CD4-positive, alpha-beta T cell (primary cell): ENCODE measurements around the gene HAUS6. TPM values are rescaled to one million over a fixed set of nuclear protein-coding genes. Genes with fewer than 3 reads are reported as not detected.
"Not testable (repeated sequence)": the region's sequence is repeated elsewhere in the genome, so short reads cannot be mapped to it uniquely, and the experiment has no call there.

Source experiments
- ATAC-seq: fragments of 200-7000 bp; cut with Tn5 transposase; one replicate; pipeline ENCODE4 v1.10.0; 2022; ENCODE audit warnings: mild to moderate bottlenecking; ENCODE audit not compliant: poor library complexity
- CTCF ChIA-PET: fragments of 350-600 bp; sonication (Branson Sonifier 250); formaldehyde crosslinking; loops from one replicate; lab custom pipeline; 2021; ENCODE audit warnings: antibody characterized with exemption, inconsistent platforms; lab: Charles Lee
- POLR2A ChIA-PET: fragments of 350-600 bp; sonication (Branson Sonifier 250); formaldehyde crosslinking; loops from one replicate; lab custom pipeline; 2021; ENCODE audit warnings: antibody characterized with exemption, inconsistent platforms; lab: Charles Lee
- DNase-seq, 14 experiments: peaks; one replicate each; pipeline ENCODE4 v3.0.0-alpha.2; 2013 to 2020; ENCODE audit warnings: mixed read lengths in 2 of 14
- H3K27ac ChIP-seq, 2 donors: one replicate each; pipeline versions ENCODE4 v1.5.1 to v1.7.0; 2013; ENCODE audit warnings: low read length in 2 of 2, low read depth in 1 of 2, mild to moderate bottlenecking in 1 of 2
- H3K27me3 ChIP-seq, 2 experiments: 1 replicate in 1 of 2; 2 replicates in 1 of 2; pipeline versions ENCODE4 v1.6.1 to v1.7.0; 2013; ENCODE audit warnings: low read length in 2 of 2, control low read depth in 1 of 2, mild to moderate bottlenecking in 1 of 2, moderate library complexity in 1 of 2; ENCODE audit not compliant: insufficient read depth in 2 of 2, control insufficient read depth in 1 of 2
- H3K36me3 ChIP-seq: one replicate; pipeline ENCODE4 v1.6.1; 2013; ENCODE audit warnings: low read length, control low read depth; ENCODE audit not compliant: insufficient read depth
- H3K4me1 ChIP-seq: one replicate; pipeline ENCODE4 v1.6.1; 2013; ENCODE audit warnings: low read length, control low read depth; ENCODE audit not compliant: insufficient read depth
- H3K4me3 ChIP-seq: one replicate; pipeline ENCODE4 v1.5.1; 2013; ENCODE audit warnings: mild to moderate bottlenecking, low read length, moderate library complexity
- H3K9me3 ChIP-seq, 2 experiments: 1 replicate in 1 of 2; 2 replicates in 1 of 2; pipeline versions ENCODE4 v1.6.1 to v1.7.0; 2013; ENCODE audit warnings: low read length in 2 of 2, mild to moderate bottlenecking in 2 of 2, control low read depth in 1 of 2, moderate library complexity in 1 of 2; ENCODE audit not compliant: control insufficient read depth in 1 of 2, insufficient read depth in 1 of 2
- H3K27ac Mint-ChIP-seq: one replicate; pipeline ENCODE4 v1.8.0; 2020; ENCODE audit warnings: mixed read lengths
- H3K27me3 Mint-ChIP-seq: one replicate; pipeline ENCODE4 v1.8.0; 2021; ENCODE audit warnings: mixed read lengths
- H3K36me3 Mint-ChIP-seq: one replicate; pipeline ENCODE4 v1.8.0; 2021; ENCODE audit warnings: low read depth, mixed read lengths
- H3K4me1 Mint-ChIP-seq: one replicate; pipeline ENCODE4 v1.8.0; 2021; ENCODE audit warnings: low read depth, mixed read lengths
- H3K4me3 Mint-ChIP-seq: one replicate; pipeline ENCODE4 v1.8.0; 2020; ENCODE audit warnings: mild to moderate bottlenecking, mixed read lengths
- H3K9me3 Mint-ChIP-seq: one replicate; pipeline ENCODE4 v1.8.0; 2020; ENCODE audit warnings: mixed read lengths
- CTCF ChIP-seq: fragments of 200-600 bp; IDR thresholded peaks from one replicate; pipeline ENCODE4 v1.8.0; 2022; ENCODE audit warnings: antibody characterized with exemption, mild to moderate bottlenecking
- intact Hi-C, 2 experiments: fragments of 100-400 bp; cut with DNase I in 1 of 2; cut with micrococcal nuclease in 1 of 2; formaldehyde crosslinking; loops; one replicate each; pipeline versions ENCODE4 v1.15.1 to v1.9.0; 2023 to 2025; cut with DNase I, micrococcal nuclease
- polyA plus RNA-seq, 2 donors: library from polyadenylated mRNA; unstranded; fragments of 120-200 nt; gene quantifications; one replicate each; pipeline ENCODE4 v1.2.1, GENCODE V29; 2013
- total RNA-seq, 174 experiments: library from RNA in 2 of 174; stranded (reverse) in 2 of 174; gene quantifications; one replicate each; pipeline ENCODE4 v1.2.3 and lab custom pipeline; 2021 to 2026

Gene HAUS6
- total RNA-seq (10 to 100 TPM; 14.9 to 17.2 TPM), total RNA-seq (lab: John Stamatoyannopoulos, UW) (27.1 to 157 (median 73.8) reads per million in 172 experiments)
- polyA plus RNA-seq (2013, experiment 1 of 2): 12.2 TPM
- 16.0 TPM for polyA plus RNA-seq (2013, experiment 2 of 2)

DNA sequence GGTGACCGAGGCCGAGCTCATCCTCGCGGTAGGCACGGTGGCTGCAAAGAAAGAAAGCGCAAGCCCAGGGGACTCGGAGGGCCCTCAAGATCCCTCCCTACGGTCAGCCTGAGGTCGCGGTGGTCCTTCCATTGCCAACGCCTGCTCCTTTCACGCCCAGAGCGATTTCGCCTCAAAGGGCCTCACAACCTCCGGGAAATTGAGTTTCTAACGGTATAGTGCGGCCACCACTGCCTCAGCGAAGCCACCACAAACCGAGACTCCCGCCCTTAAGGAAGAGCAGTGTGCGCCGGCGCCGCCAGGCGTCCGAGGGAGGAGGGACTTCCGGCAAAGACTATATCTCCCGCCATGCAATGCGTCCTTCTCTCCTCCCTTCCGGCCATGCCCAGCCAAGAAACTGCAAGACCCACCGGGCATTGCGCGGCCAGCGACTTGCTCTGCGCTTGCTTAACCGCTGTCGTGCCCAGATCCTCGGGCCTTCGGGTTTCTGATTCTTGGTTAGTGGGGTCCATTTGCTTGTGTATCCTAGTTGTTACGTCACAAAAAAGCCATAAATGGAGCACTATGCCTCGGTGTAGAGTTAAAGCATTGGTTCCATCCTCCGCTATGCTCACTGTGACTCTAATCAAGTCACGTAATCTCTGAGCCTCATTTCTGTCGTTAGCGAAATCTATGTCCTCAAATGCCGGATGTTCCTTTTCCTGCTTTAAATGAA lies at the start of gene HAUS6:
TSS of gene HAUS6 (minus strand) at position 274 of the 715 bp plus-strand sequence. CDS start at position 21, 253 bp downstream.
- Histone ChIP-seq H3K27me3 (no peaks in the 10 kb centered on the region), H3K27ac (peak within 1 kb of the TSS; percentile 81 to 85), H3K36me3 (peaks cover 5% of the 10 kb centered on the region), H3K9me3 (no peaks in the 10 kb centered on the region), H3K4me1 (peaks cover 20% of the 10 kb centered on the region), H3K4me3 (peak within 1 kb of the TSS; percentile 85)
- H3K27me3 Mint-ChIP-seq: no peaks in the 10 kb centered on the region
- H3K27ac Mint-ChIP-seq: peak within 1 kb of the TSS; percentile 98
- H3K36me3 Mint-ChIP-seq: peaks cover 24% of the 10 kb centered on the region
- H3K4me3 Mint-ChIP-seq: peak within 1 kb of the TSS; percentile 99
- ATAC-seq (peak; percentile 89), DNase-seq (peak; percentile 81 to 99 (median 92))
- POLR2A ChIA-PET: interaction anchor here (0.7 to 2.0 kb wide), 5 partner anchors 17 to 54 kb away, joined by 3 to 12 read pairs (median 6); partner anchors contain the start of gene RRAGA
- no peaks in the 10 kb centered on the region for H3K9me3 Mint-ChIP-seq
- CTCF ChIA-PET: interaction anchor here (1.9 kb wide), 1 partner anchor 54 kb away, joined by 11 read pairs; the partner anchor contains the start of gene RRAGA
- H3K4me1 Mint-ChIP-seq: peaks cover 31% of the 10 kb centered on the region
- intact Hi-C loops: loop anchor here (1.0 to 5.0 kb wide), 9 partner anchors 24 to 278 kb away; partner anchors contain the start of genes DENND4C (in 2 of the 2), RRAGA (in 2 of the 2) and RPS6 (in 1 of the 2)
- peak; percentile 35 for TF ChIP-seq CTCF

DNA sequence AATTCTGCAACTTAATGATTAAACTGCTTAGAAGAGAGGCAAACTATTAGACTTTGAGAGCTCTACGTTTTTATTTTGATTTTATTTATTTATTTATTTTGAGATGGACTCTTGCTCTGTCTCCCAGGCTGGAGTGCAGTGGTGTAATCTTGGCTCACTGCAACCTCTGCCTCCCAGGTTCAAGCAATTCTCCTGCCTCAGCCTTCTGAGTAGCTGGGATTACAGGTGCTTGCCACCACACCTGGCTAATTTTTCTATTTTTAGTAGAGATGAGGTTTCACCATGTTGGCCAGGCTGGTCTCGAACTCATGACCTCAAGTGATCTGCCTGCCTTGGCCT lies 49.4 kb upstream of the HAUS6 start:
- DNase-seq, H3K9me3 ChIP-seq, H3K9me3 Mint-ChIP-seq, H3K27me3 ChIP-seq, CTCF ChIA-PET, H3K4me1 ChIP-seq, H3K4me3 ChIP-seq, H3K36me3 Mint-ChIP-seq, intact Hi-C loops, H3K27me3 Mint-ChIP-seq, H3K27ac ChIP-seq, ATAC-seq, POLR2A ChIA-PET, H3K36me3 ChIP-seq, H3K27ac Mint-ChIP-seq, H3K4me3 Mint-ChIP-seq: not testable (repeated sequence)
- peaks cover 10% of the 10 kb centered on the region for H3K4me1 Mint-ChIP-seq

- CTCF ChIA-PET: no interaction called here
- peaks cover 9% of the 10 kb centered on the region for H3K4me1 ChIP-seq
- POLR2A ChIA-PET: no interaction called here
- Mint-ChIP-seq H3K27ac (no peak overlapping the region), H3K36me3 (no peaks in the 10 kb centered on the region), H3K27me3 (no peaks in the 10 kb centered on the region), H3K9me3 (no peaks in the 10 kb centered on the region), H3K4me1 (peaks cover 10% of the 10 kb centered on the region), H3K4me3 (no peak overlapping the region)
- H3K27me3 ChIP-seq: no peaks in the 10 kb centered on the region
- no peak for TF ChIP-seq CTCF
- H3K36me3 ChIP-seq: no peaks in the 10 kb centered on the region
- no peak overlapping the region for H3K27ac ChIP-seq
- H3K9me3 ChIP-seq: no peaks in the 10 kb centered on the region
- DNase-seq: no peak
- intact Hi-C loops: no loop called here
- no peak for ATAC-seq
- no peak overlapping the region for H3K4me3 ChIP-seq
Measured at GRCh38 chr9:19151425-19152159, 48.9 kb upstream of the HAUS6 start.
